MM.1S (cell line): ENCODE measurements around the gene RFTN1.

Experiments
- DNase-seq: peaks from one replicate; pipeline ENCODE4 v3.0.0-alpha.2; 2015
- H2AFZ ChIP-seq: fragments of 300-600 bp; sonication (generic); 2 replicates; pipeline ENCODE4 v1.6.0; 2016; ENCODE audit warnings: antibody characterized with exemption, low read length
- H3F3A ChIP-seq: fragments of 300-600 bp; sonication (generic); 2 replicates; pipeline ENCODE4 v1.6.1; 2016; ENCODE audit warnings: mild to moderate bottlenecking, antibody characterized with exemption, low read length, moderate library complexity, mixed read lengths; ENCODE audit not compliant: insufficient read depth
- H3K27ac ChIP-seq: fragments of 300-600 bp; sonication (generic); 2 replicates; pipeline ENCODE4 v1.5.1; 2016; ENCODE audit warnings: mild to moderate bottlenecking, low read length
- H3K27me3 ChIP-seq: fragments of 300-600 bp; sonication (generic); replicated peaks from 2 replicates; pipeline ENCODE4 v1.6.0; 2016; ENCODE audit warnings: low read length; ENCODE audit not compliant: insufficient read depth
- H3K36me3 ChIP-seq: fragments of 300-600 bp; sonication (generic); replicated peaks from 2 replicates; pipeline ENCODE4 v1.6.1; 2016; ENCODE audit warnings: mild to moderate bottlenecking, low read length, mixed read lengths; ENCODE audit not compliant: insufficient read depth
- H3K4me1 ChIP-seq: fragments of 300-600 bp; sonication (generic); 2 replicates; pipeline ENCODE4 v1.6.1; 2016; ENCODE audit warnings: low read length, mixed read lengths
- H3K4me2 ChIP-seq: fragments of 300-600 bp; sonication (generic); 2 replicates; pipeline ENCODE4 v1.6.0; 2016; ENCODE audit warnings: low read depth, low read length
- H3K4me3 ChIP-seq: fragments of 300-600 bp; sonication (generic); 2 replicates; pipeline ENCODE4 v1.5.1; 2016; ENCODE audit warnings: low read length, mixed read lengths
- H3K79me2 ChIP-seq: fragments of 300-600 bp; sonication (generic); 2 replicates; pipeline ENCODE4 v1.6.1; 2016; ENCODE audit warnings: mixed run types, low read length, mixed read lengths
- H3K9ac ChIP-seq: fragments of 300-600 bp; sonication (generic); 2 replicates; pipeline ENCODE4 v1.6.1; 2016; ENCODE audit warnings: low read length, mixed read lengths
- H3K9me2 ChIP-seq: fragments of 300-600 bp; sonication (generic); replicated peaks from 2 replicates; pipeline ENCODE4 v1.6.1; 2016; ENCODE audit warnings: mild to moderate bottlenecking, low read length, mixed read lengths; ENCODE audit not compliant: insufficient read depth
- H3K9me3 ChIP-seq: fragments of 300-600 bp; sonication (generic); replicated peaks from 2 replicates; pipeline ENCODE4 v1.6.1; 2016; ENCODE audit warnings: mild to moderate bottlenecking, low read length, mixed read lengths; ENCODE audit not compliant: insufficient read depth
- H4K20me1 ChIP-seq: fragments of 300-600 bp; sonication (generic); 2 replicates; pipeline ENCODE4 v1.6.1; 2016; ENCODE audit warnings: mild to moderate bottlenecking, low read length, moderate library complexity, mixed read lengths; ENCODE audit not compliant: insufficient read depth
- CTCF ChIP-seq: fragments of 300-600 bp; sonication (generic); IDR thresholded peaks from 2 replicates; pipeline ENCODE4 v1.5.1; 2016; ENCODE audit warnings: antibody characterized with exemption, low read length, mixed read lengths
- EZH2 ChIP-seq: fragments of 300-600 bp; sonication (generic); optimal IDR thresholded peaks from 2 replicates; pipeline ENCODE3; 2017; ENCODE audit warnings: low read depth, mild to moderate bottlenecking, antibody characterized with exemption, low read length, mixed read lengths
- EZH2phosphoT487 ChIP-seq: fragments of 300-600 bp; sonication (generic); IDR thresholded peaks from 2 replicates; pipeline ENCODE4 v1.6.1; 2018; ENCODE audit warnings: antibody characterized with exemption, low read length

The RFTN1 gene

DNA sequence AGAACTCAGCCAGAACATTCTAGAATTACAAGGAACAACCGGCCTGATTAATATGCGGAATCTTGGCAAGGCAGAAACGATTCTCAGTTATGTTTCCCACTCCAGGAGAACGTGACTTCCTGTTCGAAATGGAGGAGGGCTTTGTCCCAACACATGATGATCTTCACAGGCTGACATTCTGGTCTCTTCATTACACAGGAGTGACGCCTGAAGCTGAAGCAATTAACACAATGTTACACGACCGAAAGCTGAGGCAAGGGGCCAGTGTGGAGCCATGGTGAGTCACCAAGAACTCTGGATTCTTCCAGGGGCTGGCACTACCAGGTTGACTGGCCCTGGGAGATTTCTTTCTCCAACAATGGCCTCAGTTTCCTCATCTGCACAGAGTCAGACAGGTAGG is 40.9 kb downstream of the RFTN1 start:
- Histone ChIP-seq H3K27ac (no peak overlapping the region), H3K4me2 (no peak overlapping the region), H3K9me2 (no peaks in the 10 kb centered on the region), H2AFZ (no peak overlapping the region), H3K9ac (no peak overlapping the region), H3K4me1 (no peaks in the 10 kb centered on the region), H3K27me3 (no peaks in the 10 kb centered on the region), H3F3A (no peaks in the 10 kb centered on the region), H3K79me2 (no peaks in the 10 kb centered on the region), H3K36me3 (no peaks in the 10 kb centered on the region), H3K4me3 (no peak overlapping the region), H4K20me1 (no peaks in the 10 kb centered on the region), H3K9me3 (no peaks in the 10 kb centered on the region)
- TF ChIP-seq CTCF, result no peak
- no peak for TF ChIP-seq EZH2phosphoT487
- no peak for TF ChIP-seq EZH2
- no peak for DNase-seq

DNA sequence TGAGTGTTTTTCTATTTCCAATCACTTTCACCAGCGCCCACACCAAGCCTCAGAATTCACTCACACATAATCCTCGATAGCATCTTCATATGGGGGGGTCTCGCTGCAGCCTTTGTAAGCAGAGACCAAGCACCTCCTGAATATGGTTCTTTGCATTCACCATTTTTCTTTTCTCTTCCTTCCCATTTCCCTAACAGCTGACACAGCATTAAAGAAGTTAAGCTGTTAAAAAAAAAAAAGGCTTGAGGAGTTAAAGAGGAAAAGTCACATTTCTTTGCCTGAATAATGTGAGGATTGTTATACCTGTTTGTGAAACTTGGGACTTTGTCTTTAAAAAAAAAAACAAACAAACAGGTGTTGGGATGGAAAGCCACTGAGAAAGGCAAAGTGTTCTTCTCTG is 41.6 kb downstream of the RFTN1 start:
- no peak overlapping the region for H3K4me2 ChIP-seq
- DNase-seq, result no peak
- H3K27ac ChIP-seq, result no peak overlapping the region
- no peak overlapping the region for H3K4me3 ChIP-seq
- no peak for TF ChIP-seq EZH2phosphoT487
- no peak for TF ChIP-seq CTCF
- TF ChIP-seq EZH2, result no peak
- no peaks in the 10 kb centered on the region for H3K27me3 ChIP-seq
- no peaks in the 10 kb centered on the region for H3K79me2 ChIP-seq
- H3F3A ChIP-seq, result no peaks in the 10 kb centered on the region
- no peaks in the 10 kb centered on the region for H3K9me3 ChIP-seq
- no peaks in the 10 kb centered on the region for H3K9me2 ChIP-seq
- H3K9ac ChIP-seq, result no peak overlapping the region
- H3K4me1 ChIP-seq, result no peaks in the 10 kb centered on the region
- no peak overlapping the region for H2AFZ ChIP-seq
- no peaks in the 10 kb centered on the region for H3K36me3 ChIP-seq
- H4K20me1 ChIP-seq, result no peaks in the 10 kb centered on the region

DNA sequence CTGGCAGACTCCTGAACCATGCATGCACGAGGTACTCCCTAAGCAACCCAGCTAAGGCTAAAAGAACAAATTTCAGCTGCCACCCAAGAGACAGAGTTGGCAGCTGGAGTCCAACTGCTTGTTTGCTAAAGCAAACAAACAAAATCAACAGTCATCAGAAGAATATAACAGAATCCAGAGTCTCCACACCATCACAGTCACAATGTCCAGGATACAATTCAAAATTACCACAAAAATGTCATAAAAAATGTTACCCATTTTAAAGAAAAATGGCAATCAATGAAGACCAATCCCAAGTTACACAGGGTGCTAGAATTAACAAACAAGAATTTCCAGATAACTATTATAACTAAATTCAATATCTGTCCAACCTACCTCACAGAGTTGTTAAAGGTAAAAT is 42.9 kb downstream of the RFTN1 start:
- Histone ChIP-seq H3K79me2 (no peaks in the 10 kb centered on the region), H4K20me1 (no peaks in the 10 kb centered on the region)
- DNase-seq, result no peak

More for the DNA sequence above, 42.9 kb downstream of the RFTN1 start:
- no peak overlapping the region for H3K9ac ChIP-seq
- H3K27ac ChIP-seq, result no peak overlapping the region
- TF ChIP-seq EZH2, result no peak
- no peak for TF ChIP-seq EZH2phosphoT487
- TF ChIP-seq CTCF, result no peak
- H3K36me3 ChIP-seq, result no peaks in the 10 kb centered on the region
- no peak overlapping the region for H3K4me2 ChIP-seq
- H3K9me2 ChIP-seq, result no peaks in the 10 kb centered on the region
- H3K4me1 ChIP-seq, result no peaks in the 10 kb centered on the region
- no peaks in the 10 kb centered on the region for H3F3A ChIP-seq
- H2AFZ ChIP-seq, result no peak overlapping the region
- H3K27me3 ChIP-seq, result no peaks in the 10 kb centered on the region
- no peaks in the 10 kb centered on the region for H3K9me3 ChIP-seq
- no peak overlapping the region for H3K4me3 ChIP-seq
